SK-N-SH (cell line): Measurements from ENCODE around the gene DCLRE1A. TPM values are rescaled to one million over a fixed set of nuclear protein-coding genes. Genes with fewer than 3 reads are reported as not detected.
A peak's percentile ranks its signal among the peaks of the same experiment; 100 is the strongest.

Experiments
- CTCF ChIA-PET: fragments of 300-600, 350-600 bp; formaldehyde crosslinking; extraction: SDS; loops from one replicate; lab custom pipeline; 2021; lab: Yijun Ruan, JAX
- POLR2A ChIA-PET: fragments of 350-600 bp; sonication (Branson Sonifier 250); formaldehyde crosslinking; extraction: SDS; loops from one replicate; lab custom pipeline; 2020; ENCODE audit warnings: antibody characterized with exemption, inconsistent platforms; lab: Yijun Ruan, JAX
- DNase-seq: peaks from one replicate; pipeline ENCODE4 v3.0.0; 2012
- H2AFZ ChIP-seq: fragments of 200-600 bp; sonication (generic); 2 replicates; pipeline ENCODE4 v1.8.1; 2016; ENCODE audit warnings: antibody characterized with exemption, mild to moderate bottlenecking, low read depth
- H3F3A ChIP-seq: fragments of 200-600 bp; sonication (generic); replicated peaks from 2 replicates; pipeline ENCODE3; 2016; ENCODE audit warnings: antibody characterized with exemption, mild to moderate bottlenecking; ENCODE audit not compliant: insufficient read depth
- H3K27ac ChIP-seq, 2 experiments: fragments of 200-500 bp in 1 of 2; fragments of 200-600 bp in 1 of 2; sonication (Bioruptor generic) in 1 of 2; sonication (generic), shearing (Covaris generic) in 1 of 2; 2 replicates each; pipeline versions ENCODE4 v1.5.1 to v1.6.1; 2014 to 2016; ENCODE audit warnings: low read depth in 2 of 2, inconsistent platforms in 1 of 2, low read length in 1 of 2, mild to moderate bottlenecking in 1 of 2, mixed read lengths in 1 of 2
- H3K27me3 ChIP-seq: fragments of 200-600 bp; sonication (generic), shearing (Covaris generic); 2 replicates; pipeline ENCODE4 v1.6.1; 2016; ENCODE audit warnings: mixed run types; ENCODE audit not compliant: insufficient read depth
- H3K36me3 ChIP-seq, 2 experiments: fragments of 200-500 bp in 1 of 2; fragments of 200-600 bp in 1 of 2; sonication (Bioruptor generic) in 1 of 2; sonication (generic) in 1 of 2; replicated peaks in 1 of 2; 2 replicates each; pipeline versions ENCODE3 to v1.5.1; 2014 to 2016; ENCODE audit warnings: low read length in 1 of 2, mild to moderate bottlenecking in 1 of 2; ENCODE audit not compliant: insufficient read depth in 2 of 2, control insufficient read depth in 1 of 2
- H3K4me1 ChIP-seq, 2 experiments: fragments of 200-500 bp in 1 of 2; fragments of 200-600 bp in 1 of 2; sonication (Bioruptor generic) in 1 of 2; sonication (generic), shearing (Covaris generic) in 1 of 2; 2 replicates each; pipeline versions ENCODE4 v1.5.1 to v1.6.1; 2014 to 2016; ENCODE audit warnings: low read depth in 1 of 2, low read length in 1 of 2, mixed run types in 1 of 2; ENCODE audit not compliant: insufficient read depth in 2 of 2, control insufficient read depth in 1 of 2
- H3K4me2 ChIP-seq: fragments of 200-600 bp; sonication (generic), shearing (Covaris generic); 2 replicates; pipeline ENCODE4 v1.6.1; 2017; ENCODE audit warnings: mixed run types
- H3K4me3 ChIP-seq, 2 experiments: fragments of 200-500 bp in 1 of 2; fragments of 200-600 bp in 1 of 2; sonication (Bioruptor generic) in 1 of 2; sonication (generic), shearing (Covaris generic) in 1 of 2; 2 replicates each; pipeline versions ENCODE4 v1.5.1 to v1.8.1; 2014 to 2016; ENCODE audit warnings: low read depth in 2 of 2, inconsistent platforms in 1 of 2, low read length in 1 of 2, mild to moderate bottlenecking in 1 of 2, mixed read lengths in 1 of 2, moderate library complexity in 1 of 2
- H3K79me2 ChIP-seq: fragments of 200-600 bp; sonication (generic); 2 replicates; pipeline ENCODE4 v1.8.1; 2017; ENCODE audit warnings: mild to moderate bottlenecking; ENCODE audit not compliant: insufficient read depth
- H3K9ac ChIP-seq: fragments of 200-600 bp; sonication (generic); 2 replicates; pipeline ENCODE4 v1.6.1; 2017; ENCODE audit warnings: mixed run types
- H3K9me2 ChIP-seq: fragments of 200-600 bp; sonication (generic); 2 replicates; pipeline ENCODE4 v1.6.1; 2017; ENCODE audit warnings: mixed run types
- H3K9me3 ChIP-seq: fragments of 200-600 bp; sonication (generic); 2 replicates; pipeline ENCODE4 v1.6.1; 2017; ENCODE audit warnings: mixed run types, mild to moderate bottlenecking, moderate library complexity
- H4K20me1 ChIP-seq: fragments of 200-600 bp; sonication (generic); 2 replicates; pipeline ENCODE4 v1.6.1; 2017; ENCODE audit warnings: mild to moderate bottlenecking, mixed run types; ENCODE audit not compliant: insufficient read depth
- ELF1 ChIP-seq: IDR thresholded peaks from 2 replicates; pipeline ENCODE4 v1.4.0; 2012
- EP300 ChIP-seq, 2 experiments: IDR thresholded peaks; 2 replicates each; pipeline versions ENCODE4 v1.4.0 to v1.6.1; 2012; ENCODE audit warnings: borderline replicate concordance in 1 of 2, low read depth in 1 of 2, low read length in 1 of 2
- EZH2phosphoT487 ChIP-seq: fragments of 200-600 bp; sonication (generic); IDR thresholded peaks from 2 replicates; pipeline ENCODE4 v1.6.1; 2017; ENCODE audit warnings: low read depth, mixed run types, mild to moderate bottlenecking, antibody characterized with exemption, moderate library complexity, borderline replicate concordance
- FOSL2 ChIP-seq: IDR thresholded peaks from 2 replicates; pipeline ENCODE4 v1.4.0; 2012; ENCODE audit warnings: low read depth, mild to moderate bottlenecking, moderate library complexity, borderline replicate concordance
- FOXJ3 ChIP-seq: sonication (generic); formaldehyde crosslinking; IDR thresholded peaks from 2 replicates; pipeline ENCODE4 v1.5.1; 2020; ENCODE audit warnings: mild to moderate bottlenecking, missing genetic modification reagents
- GATA2 ChIP-seq: sonication (generic); formaldehyde crosslinking; IDR thresholded peaks from 2 replicates; pipeline ENCODE4 v1.5.0; 2020; ENCODE audit warnings: mild to moderate bottlenecking, missing genetic modification reagents
- JUND ChIP-seq: IDR thresholded peaks from 2 replicates; pipeline ENCODE4 v1.4.0; 2012
- NRF1 ChIP-seq: IDR thresholded peaks from 2 replicates; pipeline ENCODE4 v1.6.1; 2012; ENCODE audit warnings: low read depth, mild to moderate bottlenecking, low read length
- RCOR1 ChIP-seq: fragments of 150-350 bp; IDR thresholded peaks from 2 replicates; pipeline ENCODE4 v1.6.1; 2017; ENCODE audit warnings: antibody characterized with exemption, low read length
- SMC3 ChIP-seq: IDR thresholded peaks from 2 replicates; pipeline ENCODE4 v1.6.1; 2012; ENCODE audit warnings: low read depth, low read length, improper control_type of control experiment
- TAF1 ChIP-seq: IDR thresholded peaks from 2 replicates; pipeline ENCODE4 v1.6.1; 2012; ENCODE audit warnings: low read depth, mild to moderate bottlenecking, low read length, moderate library complexity, borderline replicate concordance
- TEAD4 ChIP-seq: IDR thresholded peaks from 2 replicates; pipeline ENCODE4 v1.4.0; 2012; ENCODE audit warnings: mild to moderate bottlenecking, borderline replicate concordance; ENCODE audit not compliant: insufficient read depth
- WGBS: methylation state at CpG from one replicate; pipeline ENCODE4 v1.1.6; 2017; ENCODE audit warnings: low lambda C conversion rate; 5-methylcytosine and 5-hydroxymethylcytosine counted together
- polyA plus RNA-seq, 3 experiments: library from polyadenylated mRNA; depleted of rRNA; stranded (reverse); fragments of >200 nt; gene quantifications; 2 replicates each; pipeline ENCODE4 v1.2.3, GENCODE V29; 2012
- TF ChIP-seq, protein P1 (sequence below): IDR thresholded peaks from 2 replicates; pipeline ENCODE4; 2012

Gene DCLRE1A
- polyA plus RNA-seq, 1 of the 3 experiments (the other 2 are of a cell fraction): 2.6 TPM

- 99% methylated on average over 2 of the region's 2 CpGs for WGBS
- H3K4me3 ChIP-seq: no peak overlapping the region
- CTCF ChIA-PET: no interaction called here
- no peaks in the 10 kb centered on the region for H3K9me3 ChIP-seq
- H3K27ac ChIP-seq: no peak overlapping the region
- no peak overlapping the region for H3K9ac ChIP-seq
- H3K4me1 ChIP-seq: peaks cover 12 to 17% of the 10 kb centered on the region in 2 experiments; a peak in 3 of 4 replicates
- H3K36me3 ChIP-seq: peaks cover 33 to 51% of the 10 kb centered on the region in 2 experiments
- no peaks in the 10 kb centered on the region for H4K20me1 ChIP-seq
- no peak for TF ChIP-seq SMC3
- no peak for TF ChIP-seq NRF1
- TF ChIP-seq EP300 (IDR thresholded peaks at IDR 0.05; ENCODE audit: borderline replicate concordance in 1 of 2, low read depth in 1 of 2, low read length in 1 of 2): no peak
- no peak for TF ChIP-seq EZH2phosphoT487
- TF ChIP-seq TEAD4: no peak
- TF ChIP-seq FOXJ3 (CRISPR knock-in tag): no peak
- TF ChIP-seq ELF1: no peak
- TF ChIP-seq FOSL2: no peak
- TF ChIP-seq, protein P1, sequence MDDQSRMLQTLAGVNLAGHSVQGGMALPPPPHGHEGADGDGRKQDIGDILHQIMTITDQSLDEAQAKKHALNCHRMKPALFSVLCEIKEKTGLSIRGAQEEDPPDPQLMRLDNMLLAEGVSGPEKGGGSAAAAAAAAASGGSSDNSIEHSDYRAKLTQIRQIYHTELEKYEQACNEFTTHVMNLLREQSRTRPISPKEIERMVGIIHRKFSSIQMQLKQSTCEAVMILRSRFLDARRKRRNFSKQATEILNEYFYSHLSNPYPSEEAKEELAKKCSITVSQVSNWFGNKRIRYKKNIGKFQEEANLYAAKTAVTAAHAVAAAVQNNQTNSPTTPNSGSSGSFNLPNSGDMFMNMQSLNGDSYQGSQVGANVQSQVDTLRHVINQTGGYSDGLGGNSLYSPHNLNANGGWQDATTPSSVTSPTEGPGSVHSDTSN: no peak
- TF ChIP-seq JUND: no peak
- no peak for TF ChIP-seq GATA2
- TF ChIP-seq RCOR1: no peak
- TF ChIP-seq TAF1: no peak
- H3F3A ChIP-seq: peaks cover 6% of the 10 kb centered on the region
- POLR2A ChIA-PET: no interaction called here
- DNase-seq: no peak
- H3K9me2 ChIP-seq: no peaks in the 10 kb centered on the region
- H3K79me2 ChIP-seq: peaks cover 47% of the 10 kb centered on the region
- no peak overlapping the region for H3K4me2 ChIP-seq
- no peaks in the 10 kb centered on the region for H3K27me3 ChIP-seq
- H2AFZ ChIP-seq: no peak overlapping the region
Observed at GRCh38 chr10:113859261-113859660, 5.4 kb upstream of the DCLRE1A start.

DNA sequence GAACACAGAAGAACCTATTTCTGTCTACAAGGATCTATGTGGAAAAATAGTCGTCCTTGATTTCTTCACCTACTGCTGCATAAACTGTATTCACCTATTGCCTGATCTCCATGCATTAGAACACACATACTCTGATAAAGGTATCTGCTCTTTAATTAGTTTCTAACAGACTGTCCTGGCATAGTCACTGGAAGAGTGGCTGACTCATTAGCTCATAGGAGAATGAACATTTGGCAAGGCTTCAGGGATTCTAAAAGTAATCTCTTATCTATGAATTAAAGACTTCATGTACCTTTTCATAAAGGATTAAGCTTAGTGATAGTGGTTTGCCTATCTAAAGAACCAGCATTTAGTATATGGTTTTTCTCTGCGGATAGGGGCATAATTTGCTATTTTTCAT lies 4.7 kb upstream of the DCLRE1A start:
- CTCF ChIA-PET: no interaction called here
- no peak for DNase-seq
- Histone ChIP-seq H3K4me2 (no peak overlapping the region), H3K4me3 (no peak overlapping the region), H3F3A (peaks cover 6% of the 10 kb centered on the region), H2AFZ (no peak overlapping the region), H3K9me3 (no peaks in the 10 kb centered on the region), H3K79me2 (peaks cover 44% of the 10 kb centered on the region), H3K27ac (no peak overlapping the region), H3K9ac (no peak overlapping the region), H4K20me1 (no peaks in the 10 kb centered on the region), H3K27me3 (no peaks in the 10 kb centered on the region), H3K36me3 (peaks cover 33 to 47% of the 10 kb centered on the region in 2 experiments), H3K4me1 (peaks cover 12 to 18% of the 10 kb centered on the region in 2 experiments; a peak in 3 of 4 replicates), H3K9me2 (no peaks in the 10 kb centered on the region)
- TF ChIP-seq JUND (0 out of 2 replicates have a peak, but pooled peaks have one; percentile 3), FOSL2 (peak; percentile 23; the same call in 1 of the 2 replicates)
- TF ChIP-seq, protein P1: no peak
- POLR2A ChIA-PET: no interaction called here
- 97% methylated on average over 2 of the region's 2 CpGs for WGBS
